GM19372 (cell line): ENCODE measurements around the gene C9orf50.
A peak's percentile ranks its signal among the peaks of the same experiment; 100 is the strongest.
"Not testable (repeated sequence)": the region's sequence is repeated elsewhere in the genome, so short reads cannot be mapped to it uniquely, and the experiment has no call there.

Source experiments
- ATAC-seq: cut with Tn5 transposase; IDR thresholded peaks from one replicate; pipeline ENCODE4 v1.9.1; 2021; ENCODE audit warnings: mild to moderate bottlenecking, low read depth, moderate library complexity; ENCODE audit not compliant: unreplicated experiment

The C9orf50 gene

DNA sequence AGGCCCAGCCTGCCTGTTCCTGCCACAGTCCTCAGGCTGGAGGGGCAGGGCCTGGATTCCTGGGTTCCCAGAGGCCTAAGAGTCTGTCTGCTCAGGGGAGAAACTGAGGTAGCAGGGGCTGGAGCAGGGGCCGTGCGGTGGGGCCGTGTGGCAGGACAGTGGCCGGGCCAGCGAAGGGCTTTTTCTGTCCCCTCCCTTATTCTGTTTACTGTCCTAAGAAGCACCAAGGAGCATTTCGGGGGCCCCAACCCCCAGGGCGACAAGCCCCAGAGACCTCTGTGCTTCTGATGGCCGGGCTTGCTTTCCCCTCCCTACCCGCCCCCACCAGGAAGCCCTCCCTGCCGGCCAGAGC is 27.8 kb upstream of the C9orf50 start:
- ATAC-seq, result no peak

GRCh38 chr9:129648092-129648763 is 27.3 kb upstream of the C9orf50 start:
- no peak for ATAC-seq

GRCh38 chr9:129647635-129648034 is 26.7 kb upstream of the C9orf50 start:
- ATAC-seq, result no peak

- no peak for ATAC-seq
Observed at GRCh38 chr9:129646654-129647053, 25.8 kb upstream of the C9orf50 start.

DNA sequence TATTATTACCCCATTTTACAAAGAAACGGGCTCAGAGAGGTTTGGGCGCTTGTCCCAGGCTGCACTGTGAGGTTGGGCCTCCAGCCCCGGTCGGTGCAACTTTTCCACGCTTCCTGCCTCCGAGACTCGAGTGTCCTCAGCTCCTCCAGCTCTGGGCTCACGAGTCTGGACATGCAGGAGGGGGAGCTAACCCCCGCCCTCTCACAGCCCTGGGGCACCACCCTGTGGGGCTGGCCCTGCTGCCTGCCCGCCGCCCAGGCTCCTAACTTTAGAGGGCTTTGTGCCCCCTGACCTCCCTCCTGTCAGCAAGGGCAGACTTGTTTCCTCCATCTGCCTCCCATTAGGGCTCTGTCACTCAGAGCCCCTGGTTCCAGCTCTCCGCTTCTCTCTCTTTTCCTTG is 25.4 kb upstream of the C9orf50 start:
- ATAC-seq, result no peak

DNA sequence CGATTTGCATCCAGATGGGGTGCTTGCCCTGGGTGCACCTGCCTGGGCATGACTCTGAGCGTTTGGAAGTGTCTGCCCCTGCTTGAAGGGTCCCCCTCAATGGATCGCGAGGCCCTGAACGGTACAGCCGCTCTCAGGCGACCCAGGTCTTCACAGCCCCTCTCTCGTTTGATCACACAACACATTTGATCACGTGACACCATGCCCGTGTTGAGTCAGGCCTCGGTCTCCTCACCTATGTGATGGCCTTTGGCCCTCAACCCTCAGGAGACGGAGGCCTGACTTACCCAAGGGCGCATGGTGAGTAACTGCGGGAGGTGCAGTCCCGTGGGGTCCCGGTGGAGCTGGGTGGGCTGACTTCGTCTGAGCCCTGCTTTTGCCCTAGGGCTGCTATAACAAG is 24.0 kb upstream of the C9orf50 start:
- no peak for ATAC-seq

DNA sequence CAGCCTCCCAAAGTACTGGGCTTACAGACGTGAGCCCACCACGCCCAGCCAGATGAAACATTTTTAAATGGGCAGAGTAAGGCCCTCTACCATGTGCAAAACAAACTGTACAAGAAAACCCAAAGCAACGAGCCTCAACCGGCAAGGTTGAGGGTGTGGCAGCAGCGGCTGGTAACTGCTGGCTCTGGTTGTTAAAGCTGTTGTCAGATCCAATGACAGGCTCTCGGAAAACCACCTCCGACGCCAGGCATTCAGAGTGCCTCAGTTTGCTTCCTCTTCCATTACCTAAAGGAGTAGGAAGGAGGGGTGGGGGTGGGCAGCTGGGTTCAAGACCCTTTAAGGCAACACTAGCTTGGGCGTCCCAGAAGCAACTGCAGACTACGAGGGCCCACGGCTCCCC is 23.5 kb upstream of the C9orf50 start:
- ATAC-seq, result no peak

DNA sequence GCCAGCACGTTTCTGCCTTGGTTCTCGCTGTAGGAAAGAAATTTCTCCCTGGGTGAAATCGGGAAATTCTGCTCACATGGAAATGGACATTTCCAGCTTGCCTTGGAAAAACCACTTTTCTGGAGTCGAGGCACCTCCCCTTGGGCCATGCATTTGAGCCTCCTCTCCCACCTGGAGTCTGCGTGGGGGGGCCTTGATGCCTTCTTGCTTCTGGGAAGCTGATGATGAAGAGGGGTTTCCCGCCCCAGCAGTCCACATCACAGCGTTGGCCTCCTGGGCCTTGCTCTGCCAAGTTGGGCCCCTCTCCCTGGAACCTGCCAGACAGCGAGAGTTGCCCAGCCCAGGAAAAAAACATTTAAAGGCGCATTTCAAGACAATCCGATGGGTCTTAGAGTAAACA is 22.8 kb upstream of the C9orf50 start:
- ATAC-seq, result no peak

- ATAC-seq, result peak; percentile 92
Observed at GRCh38 chr9:129641750-129642585, 21.1 kb upstream of the C9orf50 start, which contains the start of gene ASB6. Gene ASB6 (minus strand): TSS chr9:129642151. CDS start chr9:129641999, 152 bp downstream.

DNA sequence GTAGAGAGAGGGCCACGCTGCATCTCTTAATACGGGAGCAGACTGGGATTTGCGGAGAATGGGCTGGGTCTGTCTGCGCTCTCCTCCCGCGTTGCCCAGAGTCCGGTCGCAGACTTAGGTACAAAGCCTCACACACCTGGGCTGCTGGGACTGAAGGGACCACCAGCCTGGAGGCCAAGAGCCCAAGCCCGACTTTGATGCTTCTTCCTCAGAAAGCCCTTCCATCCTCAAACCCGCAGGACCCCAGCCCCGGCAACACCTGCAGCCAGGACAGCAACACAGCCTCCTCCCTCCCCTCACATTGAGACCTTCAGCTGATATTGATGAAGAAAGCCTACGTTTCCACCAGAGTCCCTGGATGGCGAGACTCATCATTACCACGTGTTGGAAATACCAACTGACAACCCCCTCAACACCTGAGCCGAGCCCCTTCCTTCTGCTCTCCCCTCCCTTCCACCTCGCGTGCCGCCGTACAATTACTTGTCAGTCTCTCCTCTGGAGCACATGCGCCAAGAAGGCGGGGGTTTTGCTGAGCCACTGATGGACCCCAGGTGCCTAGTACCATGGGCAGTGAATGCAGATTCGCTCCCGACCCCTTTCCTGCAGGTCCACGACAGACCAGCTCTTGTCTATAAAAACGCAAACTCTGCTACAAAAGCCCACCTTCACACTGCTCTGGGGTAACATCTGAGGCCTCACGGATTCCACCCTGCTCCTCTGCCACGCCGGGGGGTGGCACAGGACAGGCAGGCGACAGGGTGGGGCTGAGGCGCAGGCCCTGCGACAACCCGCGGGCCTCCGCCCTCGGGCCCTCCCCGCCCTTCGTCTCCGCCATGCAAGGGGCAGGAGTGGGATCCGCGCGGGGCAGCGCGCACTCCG is 20.2 kb upstream of the C9orf50 start:
- peak; percentile 9 for ATAC-seq

DNA sequence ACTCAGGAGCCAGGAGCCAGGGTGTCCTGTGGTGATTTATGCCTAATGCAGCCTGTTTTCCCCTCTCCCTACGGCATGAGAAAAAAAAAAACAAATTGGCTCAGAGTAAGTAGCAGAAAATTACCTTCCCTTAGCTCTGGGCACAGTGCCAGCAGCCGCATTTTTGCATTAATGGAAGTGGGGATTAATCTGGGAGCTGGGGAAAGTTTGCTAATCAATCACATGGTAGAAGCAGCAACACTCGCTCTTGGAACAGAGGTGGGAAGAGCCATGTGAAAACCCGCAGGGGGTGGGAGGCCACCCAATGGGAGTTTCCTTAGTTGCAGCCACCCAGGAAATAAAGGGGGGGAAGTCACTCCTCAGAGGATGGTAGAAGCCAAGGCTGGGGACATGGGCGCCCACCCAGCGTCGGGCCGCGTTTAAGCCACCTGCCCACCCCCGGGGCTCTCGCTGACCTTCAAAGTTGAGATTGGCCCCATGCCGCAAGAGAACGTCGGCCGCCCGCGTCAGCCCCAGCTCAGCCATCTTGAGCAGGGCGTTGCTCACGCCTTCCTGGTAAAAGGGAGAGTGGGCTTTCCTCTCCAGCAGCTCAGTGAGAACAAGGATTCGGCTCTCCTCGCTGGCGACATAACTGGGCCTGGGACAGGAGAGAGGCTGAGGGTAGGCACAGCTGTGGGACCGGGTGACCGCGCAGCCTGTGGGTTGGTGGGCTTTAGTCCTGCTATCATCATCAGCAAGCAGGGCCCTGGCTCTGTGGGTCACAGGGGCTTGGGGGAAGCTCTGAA is 19.4 kb upstream of the C9orf50 start:
- ATAC-seq, result no peak

GRCh38 chr9:129639756-129640085 is 18.8 kb upstream of the C9orf50 start:
- ATAC-seq, result no peak

DNA sequence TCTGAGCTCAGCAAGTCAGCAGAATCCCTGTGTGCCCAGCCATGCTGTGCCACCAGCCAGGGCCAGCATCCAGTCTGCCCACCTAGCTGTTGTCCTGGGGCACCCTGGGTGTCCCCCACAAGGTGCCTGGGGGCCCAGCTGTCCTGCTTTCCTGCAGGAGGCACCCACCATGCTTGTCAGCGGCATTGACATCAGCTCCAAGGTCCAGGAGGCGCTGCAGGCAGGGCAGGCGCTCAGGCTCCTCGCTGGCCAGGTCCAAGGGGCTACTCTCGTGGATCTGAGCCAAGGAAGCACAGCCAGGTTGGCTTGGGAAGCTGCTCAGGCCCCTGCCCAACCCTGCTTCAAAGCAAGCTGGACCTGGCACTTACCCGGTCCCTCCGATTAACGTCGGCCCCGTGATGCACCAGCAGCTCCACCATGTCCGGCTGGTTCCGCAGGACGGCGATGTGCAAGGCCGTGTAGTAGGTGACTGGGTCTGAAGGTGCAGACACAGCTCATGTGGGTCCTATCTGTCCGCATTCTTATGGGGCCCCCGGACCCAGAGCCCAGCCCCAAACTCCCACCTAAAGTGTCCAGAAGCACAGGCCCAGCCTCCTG is 18.2 kb upstream of the C9orf50 start:
- ATAC-seq, result no peak

GRCh38 chr9:129637673-129638439 is 17.0 kb upstream of the C9orf50 start:
- ATAC-seq, result no peak

GRCh38 chr9:129637102-129637501 is 16.2 kb upstream of the C9orf50 start:
- ATAC-seq, result no peak

DNA sequence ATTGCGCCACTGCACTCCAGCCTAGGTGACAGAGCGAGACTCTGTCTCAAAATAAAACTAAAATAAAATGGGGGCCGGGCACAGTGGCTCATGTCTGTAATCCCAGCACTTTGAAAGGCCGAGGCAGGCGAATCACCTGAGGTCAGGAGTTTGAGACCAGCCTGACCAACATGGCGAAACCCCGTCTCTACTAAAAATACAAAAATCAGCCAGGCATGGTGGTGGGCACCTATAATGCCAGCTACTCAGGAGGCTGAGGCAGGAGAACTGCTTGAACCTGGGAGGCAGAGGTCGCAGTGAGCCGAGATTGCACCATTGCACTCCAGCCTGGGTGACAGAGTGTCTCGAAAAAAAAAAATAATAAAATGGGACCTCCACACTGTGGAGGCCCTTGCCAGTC is 15.4 kb upstream of the C9orf50 start:
- not testable (repeated sequence) for ATAC-seq

- no peak for ATAC-seq
Observed at GRCh38 chr9:129635099-129636065, 14.5 kb upstream of the C9orf50 start.

- no peak for ATAC-seq
Observed at GRCh38 chr9:129633848-129634247, 12.9 kb upstream of the C9orf50 start.
